Hepatocyte (in vitro differentiated cells): ENCODE measurements around the gene ZNF620.

Source experiments
- EZH2 ChIP-seq: fragments of 200-600 bp; sonication (generic); IDR thresholded peaks from 2 replicates; pipeline ENCODE4 v1.6.1; 2016; ENCODE audit warnings: antibody characterized with exemption, mild to moderate bottlenecking, borderline replicate concordance
- EZH2phosphoT487 ChIP-seq: fragments of 200-600 bp; sonication (generic); IDR thresholded peaks from one replicate; pipeline ENCODE4 v1.6.1; 2018; ENCODE audit warnings: antibody characterized with exemption, mild to moderate bottlenecking, low read depth, moderate library complexity; ENCODE audit not compliant: unreplicated experiment, severe bottlenecking

- TF ChIP-seq EZH2 (no peak), EZH2phosphoT487 (no peak)
Observed at GRCh38 chr3:40463579-40463978, 42.3 kb upstream of the ZNF620 start.
